Measurements from ENCODE around the gene ATF7IP.
A peak's percentile ranks its signal among the peaks of the same experiment; 100 is the strongest.

The ATF7IP gene

DNA sequence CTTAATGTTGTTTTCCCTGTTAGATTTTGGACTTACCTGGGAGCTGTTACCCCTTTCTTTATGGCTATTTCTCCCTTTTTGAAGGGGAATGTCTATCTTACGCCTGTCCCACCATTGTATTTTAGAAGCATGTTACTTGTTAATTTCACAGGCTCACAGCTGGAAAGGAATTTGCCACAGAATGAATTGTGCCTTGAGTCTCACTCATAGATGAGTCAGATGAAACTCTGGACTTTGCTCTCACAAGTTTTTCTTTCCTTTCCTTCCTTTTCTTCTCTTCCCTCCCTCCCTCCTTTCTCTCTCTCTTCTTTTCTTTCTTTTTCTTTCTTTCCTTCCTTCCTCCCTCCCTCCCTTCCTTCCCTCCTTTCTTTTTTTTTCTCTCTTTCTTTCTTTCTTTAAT, 9.3 kb upstream of the ATF7IP start:
- DNase-seq (ENCODE audit: insufficient read length, low spot score) (no peak), FAIRE-seq (no peak)
- no peak for TF ChIP-seq POU2F2 (IDR thresholded peaks at IDR 0.05; ENCODE audit: low read depth, low read length)

DNA sequence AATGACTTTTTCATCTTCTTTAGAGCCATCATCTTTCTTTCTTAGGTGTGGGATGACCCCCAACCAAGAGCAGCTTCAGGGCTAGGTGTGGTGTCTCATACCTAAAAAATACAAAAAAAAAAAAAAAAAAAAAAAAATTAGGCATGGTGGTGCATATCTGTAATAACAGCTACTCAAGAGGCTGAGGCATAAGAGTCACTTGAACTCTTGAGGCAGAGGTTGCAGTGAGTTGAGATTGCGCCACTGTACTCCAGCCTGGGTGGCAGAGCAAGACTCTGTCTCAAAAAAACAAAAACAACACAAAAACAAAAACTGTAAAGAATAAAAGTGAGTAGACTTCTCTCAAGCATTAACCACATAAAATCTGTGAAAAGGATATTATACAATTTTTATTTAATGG, 8.0 kb upstream of the ATF7IP start:
- FAIRE-seq (no peak), DNase-seq (ENCODE audit: insufficient read length, low spot score) (no peak)
- no peak for TF ChIP-seq POLR2A (IDR thresholded peaks at IDR 0.05; ENCODE audit: low read depth, low read length)
- no peak for TF ChIP-seq SPI1 (IDR thresholded peaks at IDR 0.05; ENCODE audit: low read depth, low read length)

DNA sequence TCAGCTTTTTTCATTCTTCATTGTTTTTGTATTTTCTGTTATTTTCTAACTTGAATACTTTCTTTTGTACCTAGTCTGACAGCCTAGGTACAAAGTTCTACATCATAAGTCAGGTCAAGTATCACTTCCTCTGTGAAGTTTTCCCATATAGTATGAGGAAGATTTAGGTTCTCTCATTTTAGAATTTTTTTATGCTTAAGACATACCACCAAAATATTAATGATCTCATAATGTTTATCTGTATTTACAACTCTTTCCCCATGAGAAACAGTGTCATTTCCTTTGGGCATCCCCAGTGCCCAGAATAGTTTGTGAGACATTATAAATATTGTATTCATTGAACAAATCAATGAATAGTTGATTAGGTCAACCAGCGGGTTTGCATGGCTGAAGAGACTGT, 3.1 kb upstream of the ATF7IP start:
- DNase-seq (ENCODE audit: insufficient read length, low spot score) (no peak), FAIRE-seq (no peak)
- peak; percentile 87 for TF ChIP-seq SPI1 (IDR thresholded peaks at IDR 0.05; ENCODE audit: low read depth, low read length)
- no peak for TF ChIP-seq PAX5 (IDR thresholded peaks at IDR 0.05; ENCODE audit: insufficient read depth, low read length, severe bottlenecking)

DNA sequence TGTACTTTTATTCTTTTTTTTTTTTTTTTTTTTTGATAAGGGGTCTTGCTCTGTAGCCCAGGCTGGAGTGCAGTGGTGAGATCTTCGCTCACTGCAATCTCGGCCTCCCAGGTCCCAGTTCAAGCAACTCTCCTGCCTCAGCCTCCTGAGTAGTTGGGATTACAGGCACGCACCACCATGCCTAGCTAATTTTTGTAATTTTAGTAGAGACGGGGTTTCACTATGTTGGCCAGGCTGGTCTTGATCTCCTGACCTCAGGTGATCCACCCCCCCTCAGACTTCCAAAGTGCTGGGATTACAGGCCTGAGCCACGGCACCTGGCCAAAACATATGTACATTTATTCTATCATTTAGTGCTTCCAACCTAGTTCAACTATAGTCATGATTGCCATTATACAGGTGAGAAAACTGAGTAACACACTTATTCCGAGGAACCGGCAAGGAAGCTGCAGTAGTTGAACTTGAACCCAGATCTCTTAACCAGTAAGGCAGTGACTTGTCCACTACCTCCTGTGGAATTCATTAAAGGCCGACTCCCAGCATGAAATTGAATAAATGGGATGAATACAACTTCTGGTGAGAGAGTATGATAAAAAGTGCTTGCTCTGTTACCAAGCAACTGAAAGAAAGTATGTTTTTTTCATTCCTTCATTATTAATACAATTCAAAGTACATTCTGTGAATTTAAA, 755 bp upstream of the ATF7IP start:
- TF ChIP-seq TAF1 (IDR thresholded peaks at IDR 0.05; ENCODE audit: low read depth, low read length), result no peak
- TF ChIP-seq POU2F2 (IDR thresholded peaks at IDR 0.05; ENCODE audit: low read depth, low read length), result no peak
- TF ChIP-seq SPI1 (IDR thresholded peaks at IDR 0.05; ENCODE audit: low read depth, low read length), result no peak
- TF ChIP-seq POLR2A (IDR thresholded peaks at IDR 0.05; ENCODE audit: low read depth, low read length), result no peak
- no peak for TF ChIP-seq POLR2AphosphoS5 (IDR thresholded peaks at IDR 0.05; ENCODE audit: low read depth, low read length)
- TF ChIP-seq PAX5 (IDR thresholded peaks at IDR 0.05; ENCODE audit: insufficient read depth, low read length, severe bottlenecking), result no peak
- DNase-seq (ENCODE audit: insufficient read length, low spot score) (no peak), FAIRE-seq (no peak)

DNA sequence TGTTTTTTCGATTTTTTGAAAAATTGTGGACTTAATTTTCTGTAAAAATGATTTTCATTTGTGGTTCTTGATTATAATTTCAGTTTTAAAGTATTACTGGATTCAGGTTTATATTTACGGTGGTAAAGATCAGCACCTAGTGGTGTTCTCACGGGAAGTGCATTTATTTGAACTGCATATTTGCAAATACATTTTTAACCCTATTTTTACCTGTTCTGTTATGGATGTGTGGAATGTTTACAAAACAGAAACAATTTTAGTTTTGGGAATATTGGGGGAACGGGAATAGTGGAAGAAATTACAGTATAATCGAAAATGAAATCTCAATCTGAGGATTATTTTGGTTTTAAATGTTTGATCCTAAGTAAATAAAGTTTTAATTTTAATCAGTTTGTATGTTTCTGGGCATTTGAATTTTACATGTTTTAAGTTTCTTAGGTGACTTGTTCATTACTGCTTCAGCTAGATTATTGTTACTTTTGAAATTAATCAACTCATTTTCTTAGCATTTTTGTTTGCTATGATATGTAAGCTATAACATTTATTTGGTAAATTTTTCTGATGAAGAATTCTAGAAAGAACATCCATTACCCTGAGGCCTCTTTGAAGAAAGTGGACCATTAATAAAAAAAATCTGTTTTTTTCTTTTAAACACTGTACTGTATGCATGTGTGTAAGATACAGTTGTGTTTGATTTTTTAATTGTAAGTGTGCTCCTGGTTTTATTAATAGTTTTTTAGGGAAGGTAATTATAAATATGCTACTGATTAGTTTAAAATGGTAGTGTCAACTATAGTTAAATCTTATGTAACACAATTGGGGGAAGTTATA, 942 bp downstream of the ATF7IP start:
- FAIRE-seq, result peak; percentile 72
- TF ChIP-seq POLR2AphosphoS5 (IDR thresholded peaks at IDR 0.05; ENCODE audit: low read depth, low read length), result 0 out of 2 replicates have a peak, but pooled peaks have one; percentile 2
- TF ChIP-seq TAF1 (IDR thresholded peaks at IDR 0.05; ENCODE audit: low read depth, low read length), result no peak
- DNase-seq (ENCODE audit: insufficient read length, low spot score), result no peak

DNA sequence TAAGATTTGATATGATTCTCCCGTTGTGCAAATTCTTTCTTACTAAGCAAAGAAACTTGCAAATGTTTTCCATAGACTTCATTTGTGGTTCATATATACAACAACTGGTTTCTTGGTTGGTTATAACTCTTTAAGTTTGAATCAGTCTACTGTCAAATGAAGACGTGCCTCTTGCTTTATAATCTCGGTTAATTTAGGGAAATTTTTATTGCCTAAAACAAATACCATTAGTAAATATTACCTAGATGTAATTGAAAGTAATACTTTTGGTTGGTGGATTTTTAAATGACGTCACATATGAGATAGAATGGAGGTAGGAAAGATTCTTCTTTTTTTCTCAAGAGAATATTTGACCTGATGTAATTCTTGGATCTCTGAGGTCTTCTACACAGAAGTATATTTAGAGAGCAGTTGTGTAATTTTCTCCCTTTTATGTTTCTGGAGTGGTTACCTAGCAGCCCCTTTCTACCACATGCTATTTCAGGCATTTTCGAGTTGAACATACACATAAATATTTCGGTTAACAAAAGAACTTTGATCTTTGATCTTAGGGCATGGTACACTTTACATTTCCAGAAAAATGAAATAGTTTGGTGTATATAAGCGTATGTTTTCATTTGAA, 1.7 kb downstream of the ATF7IP start:
- DNase-seq (ENCODE audit: insufficient read length, low spot score), result no peak
- TF ChIP-seq POU2F2 (IDR thresholded peaks at IDR 0.05; ENCODE audit: low read depth, low read length), result no peak
- peak; percentile 55; the same call in 1 of the 2 replicates for TF ChIP-seq TAF1 (IDR thresholded peaks at IDR 0.05; ENCODE audit: low read depth, low read length)
- TF ChIP-seq PAX5 (IDR thresholded peaks at IDR 0.05; ENCODE audit: insufficient read depth, low read length, severe bottlenecking), result no peak
- TF ChIP-seq SPI1 (IDR thresholded peaks at IDR 0.05; ENCODE audit: low read depth, low read length), result no peak
- peak; percentile 57; the same call in 1 of the 2 replicates for TF ChIP-seq POLR2AphosphoS5 (IDR thresholded peaks at IDR 0.05; ENCODE audit: low read depth, low read length)
- TF ChIP-seq POLR2A (IDR thresholded peaks at IDR 0.05; ENCODE audit: low read depth, low read length), result peak; percentile 81
- no peak for FAIRE-seq

DNA sequence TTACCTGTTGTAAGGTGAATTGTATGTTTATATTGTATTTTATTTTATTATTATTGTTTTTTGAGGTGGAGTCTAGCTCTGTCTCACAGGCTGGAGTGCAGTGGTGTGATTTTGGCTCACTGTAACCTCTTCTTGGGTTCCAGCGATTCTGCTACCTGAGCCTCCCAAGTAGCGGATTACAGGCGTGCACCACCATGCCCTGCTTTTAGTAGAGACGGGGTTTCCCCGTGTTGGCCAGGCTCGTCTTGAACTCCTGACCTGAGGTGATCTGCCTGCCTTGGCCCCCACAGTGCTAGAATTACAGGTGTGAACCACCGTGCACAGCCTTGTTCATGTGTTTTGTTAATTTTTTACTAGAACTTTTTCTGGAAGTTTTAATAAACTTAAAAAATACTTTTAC, 3.8 kb downstream of the ATF7IP start:
- TF ChIP-seq POLR2AphosphoS5 (IDR thresholded peaks at IDR 0.05; ENCODE audit: low read depth, low read length) (no peak), POLR2A (IDR thresholded peaks at IDR 0.05; ENCODE audit: low read depth, low read length) (no peak), TAF1 (IDR thresholded peaks at IDR 0.05; ENCODE audit: low read depth, low read length) (no peak), SPI1 (IDR thresholded peaks at IDR 0.05; ENCODE audit: low read depth, low read length) (no peak), POU2F2 (IDR thresholded peaks at IDR 0.05; ENCODE audit: low read depth, low read length) (no peak), PAX5 (IDR thresholded peaks at IDR 0.05; ENCODE audit: insufficient read depth, low read length, severe bottlenecking) (no peak)
- FAIRE-seq (no peak), DNase-seq (ENCODE audit: insufficient read length, low spot score) (no peak)

DNA sequence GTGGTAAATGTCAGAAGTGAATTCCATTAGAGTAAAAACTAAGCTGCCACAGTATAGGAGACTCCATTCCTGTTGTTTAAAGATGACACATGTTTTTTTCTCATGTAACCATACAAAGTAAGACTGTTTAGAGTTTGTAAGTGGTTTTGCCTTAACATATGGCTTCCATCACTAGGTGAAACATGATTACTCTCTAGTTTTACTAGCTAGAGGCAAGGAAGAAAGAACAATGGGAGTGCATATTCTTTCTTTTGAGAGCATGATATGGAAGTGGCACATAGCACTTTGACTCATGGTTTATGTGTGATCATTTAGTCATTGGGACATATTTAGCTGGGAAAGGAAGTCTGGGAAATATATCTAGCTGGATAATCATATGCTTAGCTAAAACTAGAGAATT, 7.7 kb downstream of the ATF7IP start:
- TF ChIP-seq POU2F2 (IDR thresholded peaks at IDR 0.05; ENCODE audit: low read depth, low read length) (no peak), POLR2AphosphoS5 (IDR thresholded peaks at IDR 0.05; ENCODE audit: low read depth, low read length) (no peak), PAX5 (IDR thresholded peaks at IDR 0.05; ENCODE audit: insufficient read depth, low read length, severe bottlenecking) (no peak), POLR2A (IDR thresholded peaks at IDR 0.05; ENCODE audit: low read depth, low read length) (no peak)
- DNase-seq (ENCODE audit: insufficient read length, low spot score) (no peak), FAIRE-seq (peak; percentile 60)

DNA sequence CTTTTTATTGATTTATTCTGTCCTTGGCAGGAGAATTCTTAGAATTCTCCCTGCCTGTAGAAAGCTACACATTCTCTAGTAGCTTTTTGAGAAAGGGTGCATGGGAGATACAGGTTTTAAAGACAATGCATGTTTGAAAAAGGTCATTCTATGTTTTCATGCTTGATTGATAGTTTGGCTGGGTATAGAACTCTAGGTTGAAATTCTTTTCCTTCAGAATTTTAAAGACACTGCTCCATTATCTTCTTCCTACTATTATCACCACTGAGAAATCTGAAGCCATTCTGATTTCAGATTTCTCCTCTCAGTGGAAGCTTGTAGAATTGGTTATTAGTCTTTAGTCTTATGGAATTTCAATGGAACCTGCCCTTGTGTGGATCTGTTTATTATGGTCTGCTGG, 14.0 kb downstream of the ATF7IP start:
- FAIRE-seq, result no peak
- TF ChIP-seq TAF1 (IDR thresholded peaks at IDR 0.05; ENCODE audit: low read depth, low read length), result no peak
- no peak for TF ChIP-seq POU2F2 (IDR thresholded peaks at IDR 0.05; ENCODE audit: low read depth, low read length)
- no peak for TF ChIP-seq POLR2AphosphoS5 (IDR thresholded peaks at IDR 0.05; ENCODE audit: low read depth, low read length)
- TF ChIP-seq PAX5 (IDR thresholded peaks at IDR 0.05; ENCODE audit: insufficient read depth, low read length, severe bottlenecking), result no peak
- TF ChIP-seq POLR2A (IDR thresholded peaks at IDR 0.05; ENCODE audit: low read depth, low read length), result no peak
- no peak for TF ChIP-seq SPI1 (IDR thresholded peaks at IDR 0.05; ENCODE audit: low read depth, low read length)
- DNase-seq (ENCODE audit: insufficient read length, low spot score), result no peak

All from GM12891 (cell line).